Kidney epithelial cell (primary cell): ENCODE measurements around the gene ERICH6. TPM values are rescaled to one million over a fixed set of nuclear protein-coding genes. Genes with fewer than 3 reads are reported as not detected.

Experiments
- DNase-seq: peaks from one replicate; pipeline ENCODE4 v3.0.0-alpha.2; 2010; ENCODE audit warnings: low read depth
- H3K27me3 ChIP-seq: 2 replicates; pipeline ENCODE4 v1.6.0; 2011; ENCODE audit warnings: low read length; ENCODE audit not compliant: control insufficient read depth, insufficient read depth
- H3K36me3 ChIP-seq: 2 replicates; pipeline ENCODE4 v1.5.1; 2011; ENCODE audit warnings: low read length; ENCODE audit not compliant: control insufficient read depth, insufficient read depth
- H3K4me3 ChIP-seq: 2 replicates; pipeline ENCODE4 v1.5.1; 2011; ENCODE audit warnings: low read depth, mild to moderate bottlenecking, control low read depth, low read length
- total RNA-seq: library from RNA; depleted of rRNA; stranded (reverse); fragments of >200 nt; gene quantifications from 2 replicates; pipeline ENCODE4 v1.2.3, GENCODE V29; 2015
- TF ChIP-seq, protein P1 (sequence below): IDR thresholded peaks from 2 replicates; pipeline ENCODE4 v1.5.1; 2011; ENCODE audit warnings: mild to moderate bottlenecking, moderate library complexity, low read length, control low read depth, inconsistent platforms; ENCODE audit not compliant: insufficient read depth, poor library complexity, severe bottlenecking

ERICH6 gene
- total RNA-seq, 1 donor from 2014 or later: not detected

DNA sequence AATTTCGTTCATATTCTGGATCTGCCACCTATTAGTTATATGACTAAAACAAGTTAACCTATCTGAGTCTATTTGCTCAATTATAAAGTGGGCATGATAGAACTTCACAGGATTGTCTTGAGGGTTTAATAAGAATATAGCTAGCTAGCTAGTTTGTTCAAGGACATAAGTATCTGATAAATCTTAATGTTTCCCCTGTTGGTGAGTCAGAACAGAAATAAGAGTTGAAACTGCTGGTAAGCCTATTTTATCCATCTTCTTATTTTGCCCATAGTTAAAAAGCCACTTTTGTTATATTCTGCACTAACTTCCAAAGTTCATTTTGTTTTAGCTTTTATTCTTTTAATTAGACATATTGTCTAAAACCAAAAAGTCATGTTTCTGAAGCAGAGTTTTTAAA lies 91.2 kb downstream of the ERICH6 start:
- no peaks in the 10 kb centered on the region for H3K27me3 ChIP-seq
- no peak for DNase-seq

GRCh38 chr3:150611666-150612065 lies 92.1 kb downstream of the ERICH6 start:
- TF ChIP-seq, protein P1, sequence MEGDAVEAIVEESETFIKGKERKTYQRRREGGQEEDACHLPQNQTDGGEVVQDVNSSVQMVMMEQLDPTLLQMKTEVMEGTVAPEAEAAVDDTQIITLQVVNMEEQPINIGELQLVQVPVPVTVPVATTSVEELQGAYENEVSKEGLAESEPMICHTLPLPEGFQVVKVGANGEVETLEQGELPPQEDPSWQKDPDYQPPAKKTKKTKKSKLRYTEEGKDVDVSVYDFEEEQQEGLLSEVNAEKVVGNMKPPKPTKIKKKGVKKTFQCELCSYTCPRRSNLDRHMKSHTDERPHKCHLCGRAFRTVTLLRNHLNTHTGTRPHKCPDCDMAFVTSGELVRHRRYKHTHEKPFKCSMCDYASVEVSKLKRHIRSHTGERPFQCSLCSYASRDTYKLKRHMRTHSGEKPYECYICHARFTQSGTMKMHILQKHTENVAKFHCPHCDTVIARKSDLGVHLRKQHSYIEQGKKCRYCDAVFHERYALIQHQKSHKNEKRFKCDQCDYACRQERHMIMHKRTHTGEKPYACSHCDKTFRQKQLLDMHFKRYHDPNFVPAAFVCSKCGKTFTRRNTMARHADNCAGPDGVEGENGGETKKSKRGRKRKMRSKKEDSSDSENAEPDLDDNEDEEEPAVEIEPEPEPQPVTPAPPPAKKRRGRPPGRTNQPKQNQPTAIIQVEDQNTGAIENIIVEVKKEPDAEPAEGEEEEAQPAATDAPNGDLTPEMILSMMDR: no peak
- Histone ChIP-seq H3K4me3 (no peak overlapping the region), H3K27me3 (no peaks in the 10 kb centered on the region), H3K36me3 (no peaks in the 10 kb centered on the region)
- no peak for DNase-seq

More for the DNA sequence above, 91.2 kb downstream of the ERICH6 start:
- H3K36me3 ChIP-seq: no peaks in the 10 kb centered on the region
- no peak overlapping the region for H3K4me3 ChIP-seq
- TF ChIP-seq, protein P1: no peak

GRCh38 chr3:150610785-150611184 lies 92.9 kb downstream of the ERICH6 start:
- Histone ChIP-seq H3K4me3 (no peak overlapping the region), H3K36me3 (no peaks in the 10 kb centered on the region), H3K27me3 (no peaks in the 10 kb centered on the region)
- DNase-seq: no peak
- TF ChIP-seq, protein P1: no peak

DNA sequence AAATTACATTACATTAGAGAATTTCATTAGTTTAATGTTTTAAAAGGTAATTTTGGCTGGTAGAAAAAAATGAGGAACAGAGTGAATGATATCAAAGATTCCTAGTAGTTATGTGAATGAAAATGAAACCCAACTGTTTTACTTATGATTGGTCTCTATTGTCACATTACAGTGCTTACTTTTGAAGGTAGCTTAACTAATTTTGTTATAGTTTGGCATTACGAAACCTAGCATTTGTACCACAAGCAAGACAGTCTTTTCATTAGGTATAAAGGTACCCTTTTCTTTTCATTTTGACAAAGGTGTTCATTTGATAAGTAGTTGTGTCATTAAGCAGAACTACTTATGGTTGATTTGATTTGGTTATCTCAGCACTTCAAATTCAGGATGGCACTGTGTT lies 93.7 kb downstream of the ERICH6 start:
- H3K36me3 ChIP-seq: no peaks in the 10 kb centered on the region
- TF ChIP-seq, protein P1: no peak
- no peak for DNase-seq
- no peak overlapping the region for H3K4me3 ChIP-seq
- H3K27me3 ChIP-seq: no peaks in the 10 kb centered on the region

Other genes with a start within 250 kb of the ERICH6 start
- gene SERP1, start 157.4 kb downstream of the ERICH6 start, total RNA-seq: 334 and 360 TPM in 2 replicates
- gene EIF2A, start 157.1 kb downstream of the ERICH6 start, total RNA-seq: 136 and 149 TPM in 2 replicates
- 109 and 135 TPM in 2 replicates for gene SELENOT, start 100.6 kb downstream of the ERICH6 start, total RNA-seq
- gene SIAH2, start 59.2 kb upstream of the ERICH6 start, total RNA-seq: 31.7 and 48.1 TPM in 2 replicates
- not detected in 2 replicates for gene MINDY4B, start 201.5 kb upstream of the ERICH6 start, total RNA-seq